CMK (cell line): ENCODE data around the gene RAB14.
"Not testable (repeated sequence)": the region's sequence is repeated elsewhere in the genome, so short reads cannot be mapped to it uniquely, and the experiment has no call there.

Source experiments
- DNase-seq: peaks from one replicate; pipeline ENCODE4 v3.0.0-alpha.2; 2010; ENCODE audit warnings: low read depth

RAB14 gene

GRCh38 chr9:121156263-121156731 lies 45.4 kb downstream of the RAB14 start:
- no peak for DNase-seq

GRCh38 chr9:121154782-121155181 lies 46.9 kb downstream of the RAB14 start:
- DNase-seq = no peak

DNA sequence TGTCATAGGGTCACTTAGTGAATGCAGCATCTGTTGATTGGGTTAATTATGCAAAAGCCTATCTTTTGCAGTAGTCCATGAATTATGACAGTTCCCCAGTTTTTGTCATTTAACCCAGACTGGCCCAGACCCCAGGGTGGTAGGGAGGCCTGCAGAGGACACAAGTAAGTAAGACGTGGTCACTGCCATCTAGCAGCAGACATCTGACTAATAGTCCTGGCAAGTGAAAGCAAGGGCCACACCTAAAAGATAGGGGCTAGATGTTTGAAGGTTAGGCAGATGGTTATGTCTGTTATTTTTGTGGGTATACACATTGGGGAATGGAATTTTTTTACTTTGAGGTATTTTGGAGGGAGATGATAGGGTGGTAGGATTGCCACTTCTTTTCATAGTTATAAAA lies 48.0 kb downstream of the RAB14 start:
- no peak for DNase-seq

DNA sequence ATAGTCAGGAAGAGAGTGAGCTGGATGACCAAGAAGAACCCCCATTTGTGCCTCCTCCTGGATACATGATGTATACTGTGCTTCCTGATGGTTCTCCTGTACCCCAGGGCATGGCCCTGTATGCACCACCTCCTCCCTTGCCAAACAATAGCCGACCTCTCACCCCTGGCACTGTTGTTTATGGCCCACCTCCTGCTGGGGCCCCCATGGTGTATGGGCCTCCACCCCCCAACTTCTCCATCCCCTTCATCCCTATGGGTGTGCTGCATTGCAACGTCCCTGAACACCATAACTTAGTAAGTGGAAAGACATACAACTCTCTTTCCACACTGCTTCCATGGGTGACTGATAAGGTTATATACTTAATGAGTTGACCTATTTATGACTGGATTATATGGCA lies 51.5 kb downstream of the RAB14 start:
- no peak for DNase-seq

- DNase-seq = no peak
Measured at GRCh38 chr9:121144482-121144881, 57.2 kb downstream of the RAB14 start.

GRCh38 chr9:121143771-121144170 lies 57.9 kb downstream of the RAB14 start:
- DNase-seq = no peak

- no peak for DNase-seq
Measured at GRCh38 chr9:121141706-121142105, 60.0 kb downstream of the RAB14 start.

GRCh38 chr9:121141306-121141705 lies 60.4 kb downstream of the RAB14 start:
- DNase-seq = no peak

DNA sequence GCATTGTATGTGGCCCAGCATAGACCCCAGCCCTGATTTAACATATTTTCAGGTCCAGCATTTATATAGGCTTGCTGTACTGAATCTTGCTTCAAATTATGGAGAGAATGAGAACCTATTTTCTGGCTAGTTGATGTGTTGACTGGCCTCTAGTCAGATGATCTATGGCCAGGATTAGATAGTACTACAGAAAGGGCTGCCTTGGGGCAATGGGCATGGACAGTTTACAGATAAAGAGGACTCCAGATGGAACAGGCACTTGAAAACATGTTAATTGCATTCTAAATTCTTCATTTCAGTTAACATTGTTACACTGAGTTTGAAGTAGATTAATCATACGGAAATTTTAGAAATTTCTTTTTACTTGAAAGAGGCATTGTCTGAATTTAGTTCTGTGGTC lies 61.5 kb downstream of the RAB14 start:
- DNase-seq = no peak

DNA sequence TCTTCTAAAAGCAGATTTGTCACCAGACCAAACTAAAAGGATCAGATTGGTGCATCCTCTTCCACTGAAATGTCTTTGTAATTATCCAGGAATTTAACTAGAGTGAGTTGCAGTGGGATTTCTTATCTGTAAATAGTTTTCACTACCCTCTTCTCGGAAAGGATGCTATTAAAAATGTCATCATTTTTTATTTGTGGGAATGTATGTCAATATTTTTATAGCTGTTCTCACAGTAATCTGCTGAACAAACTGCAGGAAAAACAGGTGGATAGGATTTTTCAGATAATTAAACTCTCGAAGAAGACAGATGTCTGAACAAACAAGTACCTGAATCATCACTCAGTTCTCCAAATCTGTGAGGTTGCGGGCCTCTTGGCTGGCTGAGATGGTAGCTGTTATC lies 62.7 kb downstream of the RAB14 start:
- no peak for DNase-seq

- DNase-seq = no peak
Measured at GRCh38 chr9:121138561-121138960, 63.1 kb downstream of the RAB14 start.

GRCh38 chr9:121135642-121136041 lies 66.0 kb downstream of the RAB14 start:
- no peak for DNase-seq

- peak; percentile 17 for DNase-seq
Measured at GRCh38 chr9:121133104-121133816, 68.4 kb downstream of the RAB14 start.

GRCh38 chr9:121129384-121129783 lies 72.3 kb downstream of the RAB14 start:
- not testable (repeated sequence) for DNase-seq
